ENCODE data around the gene CSNK1G1. TPM values are rescaled to one million over a fixed set of nuclear protein-coding genes. Genes with fewer than 3 reads are reported as not detected.
"Not testable (repeated sequence)": the region's sequence is repeated elsewhere in the genome, so short reads cannot be mapped to it uniquely, and the experiment has no call there.

The CSNK1G1 gene
- total RNA-seq, 1 donor from 2014 or later: 19.8 TPM

DNA sequence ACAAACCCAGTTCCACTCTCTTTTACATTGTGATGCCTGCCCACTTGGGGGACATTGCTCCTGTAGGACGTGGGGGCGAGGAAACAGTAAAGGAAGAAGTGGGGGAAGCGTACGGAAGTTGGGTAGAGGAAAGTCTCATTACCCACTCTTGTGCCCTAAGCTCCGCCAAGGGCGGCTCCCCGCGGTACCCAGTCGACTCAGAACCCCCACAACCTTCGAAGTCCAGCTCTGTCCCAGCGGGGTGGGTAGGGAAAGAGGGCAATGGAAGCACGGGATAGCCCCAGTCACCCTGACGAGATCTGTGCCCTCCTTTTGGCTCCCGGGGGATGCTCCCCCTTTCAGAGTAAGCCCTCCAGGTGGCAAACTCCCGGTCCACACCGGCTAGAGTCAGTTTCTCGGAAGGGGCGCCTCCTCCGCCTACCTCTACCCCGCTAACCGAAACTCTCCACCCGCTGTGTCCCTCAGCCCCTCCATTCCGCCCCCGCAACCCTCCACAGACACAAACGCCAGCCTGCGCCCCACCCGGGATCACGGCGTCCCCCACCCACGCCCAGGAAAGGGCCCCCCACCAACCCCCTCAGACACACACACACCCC lies 527 bp downstream of the CSNK1G1 start:
- Histone ChIP-seq H3K9me3 (no peaks in the 10 kb centered on the region), H3K36me3 (no peaks in the 10 kb centered on the region), H3K4me3 (peak overlapping the region; percentile 84), H3K27me3 (ENCODE audit: low read depth) (no peaks in the 10 kb centered on the region), H3K4me1 (peaks cover 27% of the 10 kb centered on the region), H3K27ac (peak overlapping the region; percentile 66)
- DNase-seq: peak; percentile 45
- intact Hi-C loops (cut with DNase I): no loop called here
- TF ChIP-seq, protein P1, sequence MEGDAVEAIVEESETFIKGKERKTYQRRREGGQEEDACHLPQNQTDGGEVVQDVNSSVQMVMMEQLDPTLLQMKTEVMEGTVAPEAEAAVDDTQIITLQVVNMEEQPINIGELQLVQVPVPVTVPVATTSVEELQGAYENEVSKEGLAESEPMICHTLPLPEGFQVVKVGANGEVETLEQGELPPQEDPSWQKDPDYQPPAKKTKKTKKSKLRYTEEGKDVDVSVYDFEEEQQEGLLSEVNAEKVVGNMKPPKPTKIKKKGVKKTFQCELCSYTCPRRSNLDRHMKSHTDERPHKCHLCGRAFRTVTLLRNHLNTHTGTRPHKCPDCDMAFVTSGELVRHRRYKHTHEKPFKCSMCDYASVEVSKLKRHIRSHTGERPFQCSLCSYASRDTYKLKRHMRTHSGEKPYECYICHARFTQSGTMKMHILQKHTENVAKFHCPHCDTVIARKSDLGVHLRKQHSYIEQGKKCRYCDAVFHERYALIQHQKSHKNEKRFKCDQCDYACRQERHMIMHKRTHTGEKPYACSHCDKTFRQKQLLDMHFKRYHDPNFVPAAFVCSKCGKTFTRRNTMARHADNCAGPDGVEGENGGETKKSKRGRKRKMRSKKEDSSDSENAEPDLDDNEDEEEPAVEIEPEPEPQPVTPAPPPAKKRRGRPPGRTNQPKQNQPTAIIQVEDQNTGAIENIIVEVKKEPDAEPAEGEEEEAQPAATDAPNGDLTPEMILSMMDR (IDR thresholded peaks at IDR 0.05): no peak
- ATAC-seq: peak; percentile 57 to 63

DNA sequence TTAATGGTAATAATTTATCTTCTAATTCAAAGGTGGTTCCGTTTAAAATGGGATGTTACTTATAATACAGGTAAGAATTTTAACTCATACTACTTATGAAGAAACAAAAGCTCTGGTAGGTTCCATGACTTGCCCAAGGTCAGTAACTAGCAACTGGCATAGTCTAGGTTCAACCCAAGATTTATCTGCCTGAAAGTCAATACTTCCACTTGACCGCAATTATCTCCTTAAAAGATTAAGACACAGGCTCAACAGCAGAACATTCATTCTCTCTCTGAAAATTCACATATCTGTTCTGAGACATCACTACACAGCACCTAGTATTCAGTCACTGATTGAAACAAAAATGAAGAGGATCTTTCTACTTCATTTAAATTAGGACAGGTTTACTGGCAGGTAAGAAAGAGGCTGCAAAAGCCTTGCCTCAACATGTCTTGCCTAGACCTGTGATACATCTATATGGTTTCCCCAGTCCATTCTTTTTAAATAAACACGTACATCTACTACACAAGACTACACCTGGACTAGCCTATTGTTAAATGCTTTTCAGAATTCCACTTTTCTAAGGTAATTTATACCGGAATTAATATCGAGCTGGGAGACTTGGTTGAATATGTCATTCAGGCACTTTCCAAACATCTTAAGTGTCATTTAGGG lies 1.2 kb downstream of the CSNK1G1 start:
- H3K4me3 ChIP-seq: peak overlapping the region; percentile 84
- H3K27me3 ChIP-seq (ENCODE audit: low read depth): no peaks in the 10 kb centered on the region
- H3K36me3 ChIP-seq: no peaks in the 10 kb centered on the region
- no peaks in the 10 kb centered on the region for H3K9me3 ChIP-seq
- TF ChIP-seq, protein P1 (IDR thresholded peaks at IDR 0.05): no peak
- no peak overlapping the region for H3K27ac ChIP-seq
- peaks cover 27% of the 10 kb centered on the region for H3K4me1 ChIP-seq
- intact Hi-C loops (cut with DNase I): no loop called here
- ATAC-seq: no peak
- no peak for DNase-seq

DNA sequence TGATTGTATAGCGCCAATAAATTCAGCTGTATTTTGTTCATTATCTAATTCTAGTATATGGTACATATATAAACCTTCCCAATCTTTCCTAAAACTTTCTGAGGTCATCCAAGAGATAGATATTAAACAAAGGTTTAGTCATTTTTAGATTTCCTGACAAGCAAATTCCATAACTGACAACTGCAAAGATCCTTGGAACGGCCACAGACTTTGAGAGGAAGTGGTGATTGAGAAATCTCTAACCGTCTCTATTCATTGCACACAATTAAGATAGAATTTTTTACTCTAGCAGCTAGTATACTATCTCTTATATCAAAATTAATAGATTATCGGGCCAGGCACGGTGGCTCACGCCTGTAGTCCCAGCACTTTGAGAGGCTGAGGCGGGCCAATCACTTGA lies 4.7 kb downstream of the CSNK1G1 start:
- H3K27ac ChIP-seq: no peak overlapping the region
- DNase-seq (no peak), ATAC-seq (no peak)
- TF ChIP-seq, protein P1 (IDR thresholded peaks at IDR 0.05): no peak
- no peak overlapping the region for H3K4me3 ChIP-seq
- intact Hi-C loops (cut with DNase I): no loop called here
- H3K27me3 ChIP-seq (ENCODE audit: low read depth): no peaks in the 10 kb centered on the region
- H3K9me3 ChIP-seq: no peaks in the 10 kb centered on the region
- H3K4me1 ChIP-seq: peaks cover 23% of the 10 kb centered on the region
- H3K36me3 ChIP-seq: peaks cover 15% of the 10 kb centered on the region

DNA sequence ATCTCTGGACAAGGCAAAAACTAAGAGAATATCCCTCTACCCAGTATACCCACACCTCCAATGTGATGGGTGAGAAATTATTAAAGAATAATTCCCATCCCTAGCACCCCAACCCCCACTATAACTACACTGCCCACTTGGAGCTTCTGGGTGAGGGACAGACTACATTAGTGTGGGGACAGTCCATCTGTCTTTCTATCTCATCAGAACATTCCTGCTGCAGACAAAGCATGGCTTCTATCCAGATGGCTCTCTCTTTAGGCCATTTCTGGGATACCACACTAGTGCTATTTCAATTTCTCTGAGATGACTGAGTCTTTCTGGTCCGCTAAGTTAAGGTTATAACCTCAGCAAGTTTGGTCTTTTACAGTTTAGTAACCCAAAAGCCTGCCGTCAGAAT lies 6.6 kb downstream of the CSNK1G1 start:
- Histone ChIP-seq H3K4me1 (peaks cover 26% of the 10 kb centered on the region), H3K27ac (no peak overlapping the region), H3K27me3 (ENCODE audit: low read depth) (no peaks in the 10 kb centered on the region), H3K4me3 (no peak overlapping the region), H3K36me3 (peaks cover 15% of the 10 kb centered on the region), H3K9me3 (no peaks in the 10 kb centered on the region)
- intact Hi-C loops (cut with DNase I): no loop called here
- ATAC-seq (peak in 1 of 2 donors; percentile 38), DNase-seq (no peak)
- TF ChIP-seq, protein P1 (IDR thresholded peaks at IDR 0.05): no peak

DNA sequence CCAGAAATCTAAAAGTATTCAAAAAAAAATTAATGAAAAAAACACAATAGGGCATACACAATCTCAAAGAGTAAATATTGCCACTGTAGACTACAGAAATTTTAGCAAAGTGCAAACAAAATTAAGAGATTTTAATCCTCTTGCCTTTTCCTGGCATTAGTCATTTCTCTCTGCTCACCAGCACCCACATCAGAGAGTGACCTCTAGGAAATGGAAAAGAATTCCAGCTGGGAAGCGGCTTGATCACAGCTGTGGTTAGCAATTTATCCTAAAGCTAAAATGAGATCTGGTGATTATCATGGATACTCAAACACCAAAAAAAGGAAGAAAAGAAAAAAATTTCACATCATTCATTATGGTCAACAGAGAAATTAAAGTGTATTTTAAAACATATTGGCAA lies 7.5 kb downstream of the CSNK1G1 start:
- intact Hi-C loops (cut with DNase I): no loop called here
- H3K4me1 ChIP-seq: peaks cover 22% of the 10 kb centered on the region
- no peak for DNase-seq
- peaks cover 15% of the 10 kb centered on the region for H3K36me3 ChIP-seq
- no peaks in the 10 kb centered on the region for H3K27me3 ChIP-seq (ENCODE audit: low read depth)
- no peaks in the 10 kb centered on the region for H3K9me3 ChIP-seq
- ATAC-seq: no peak
- H3K27ac ChIP-seq: no peak overlapping the region
- no peak overlapping the region for H3K4me3 ChIP-seq
- TF ChIP-seq, protein P1 (IDR thresholded peaks at IDR 0.05): no peak

DNA sequence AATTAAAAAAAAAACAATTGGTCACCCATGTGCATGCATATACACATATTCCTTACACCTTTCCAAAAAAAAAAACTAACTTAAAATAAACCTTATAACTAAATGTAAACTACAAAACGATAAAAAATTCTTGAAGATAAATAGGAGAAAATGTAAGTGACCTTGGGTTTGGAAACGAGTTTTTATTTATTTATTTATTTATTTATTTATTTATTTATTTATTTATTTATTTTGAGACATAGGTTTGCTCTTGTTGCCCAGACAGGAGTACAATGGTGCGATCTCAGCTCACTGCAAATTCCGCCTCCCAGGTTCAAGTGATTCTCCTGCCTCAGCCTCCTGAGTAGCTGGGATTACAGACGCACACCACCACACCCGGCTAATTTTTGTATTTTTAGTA lies 9.7 kb downstream of the CSNK1G1 start:
- H3K9me3 ChIP-seq; DNase-seq; H3K27me3 ChIP-seq (ENCODE audit: low read depth); H3K27ac ChIP-seq; intact Hi-C loops (cut with DNase I); ATAC-seq; H3K4me3 ChIP-seq: not testable (repeated sequence)
- Histone ChIP-seq H3K36me3 (peaks cover 21% of the 10 kb centered on the region), H3K4me1 (peaks cover 18% of the 10 kb centered on the region)
